ENCODE data around the gene ZNF414.

The ZNF414 gene

GRCh38 chr19:8461891-8462290 lies 52.1 kb downstream of the ZNF414 start:
- no peak for DNase-seq

- no peak for DNase-seq
Measured at GRCh38 chr19:8461376-8461775, 52.6 kb downstream of the ZNF414 start.

- no peak for DNase-seq
Measured at GRCh38 chr19:8460516-8461298, 53.3 kb downstream of the ZNF414 start.

Measured in SHP77 treated with DMSO at 0.1 percent for 48 hours (cell line).